ENCODE results near the gene STK24.

The STK24 gene

DNA sequence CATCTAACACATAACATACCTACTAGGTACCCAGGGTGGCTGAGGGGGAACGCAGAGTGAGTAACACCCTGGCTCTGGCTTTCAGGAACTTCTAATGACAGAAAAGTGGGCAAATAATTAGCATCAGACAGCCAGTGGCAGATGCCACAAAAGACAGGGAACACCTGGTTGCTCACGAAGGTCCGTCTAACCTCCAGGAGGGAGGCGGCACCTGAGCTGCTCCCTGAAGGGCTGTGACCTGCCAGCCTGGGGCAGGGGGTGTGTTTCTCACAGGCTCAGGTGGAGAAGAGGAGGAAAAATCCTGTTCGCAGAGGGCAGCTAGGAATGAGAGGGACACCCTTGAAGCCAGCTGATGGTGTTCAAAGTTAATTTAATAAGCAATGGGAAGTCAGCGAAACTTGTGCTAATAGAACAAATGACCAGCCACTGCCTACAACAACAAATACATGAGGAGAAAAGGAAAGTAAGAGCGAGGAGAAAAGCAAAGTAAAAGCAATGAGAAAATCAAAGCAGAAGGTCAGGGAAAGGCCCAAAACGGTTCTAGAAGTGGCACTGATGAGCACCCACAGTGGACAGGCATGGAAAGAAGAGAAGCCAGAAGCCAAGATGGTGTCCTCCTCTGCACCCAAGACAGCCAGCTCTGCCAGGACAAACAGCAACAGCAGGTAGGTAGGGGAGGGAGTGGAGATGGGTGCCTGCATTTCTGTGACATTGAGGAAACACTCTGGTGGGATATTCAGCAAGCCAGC is 87.3 kb downstream of the STK24 start:
- DNase-seq (ENCODE audit: low read depth), result no peak

- DNase-seq (ENCODE audit: low read depth), result no peak
These were observed 88.2 kb downstream of the STK24 start for GRCh38 chr13:98488736-98489135.

- DNase-seq (ENCODE audit: low read depth), result no peak
These were observed 89.4 kb downstream of the STK24 start for GRCh38 chr13:98487522-98487921.

DNA sequence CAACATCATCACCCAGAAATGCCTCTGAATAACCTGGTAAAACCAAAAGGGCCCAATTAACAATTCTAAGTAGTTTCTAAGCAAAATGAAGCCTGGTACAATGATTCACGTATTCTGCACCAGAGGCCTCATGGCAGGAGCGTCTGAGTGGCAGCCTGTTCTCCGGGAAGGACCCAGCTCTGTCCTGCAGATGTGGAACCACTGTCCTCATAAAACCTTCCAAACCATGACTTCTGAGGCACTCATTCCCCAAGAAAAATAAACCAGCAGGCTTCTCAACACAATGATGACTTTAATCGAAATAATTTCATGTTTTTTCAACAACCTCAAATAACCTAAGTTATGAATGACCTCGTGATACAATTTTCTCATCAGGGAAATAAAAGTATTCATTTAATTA is 89.9 kb downstream of the STK24 start:
- DNase-seq (ENCODE audit: low read depth), result no peak

DNA sequence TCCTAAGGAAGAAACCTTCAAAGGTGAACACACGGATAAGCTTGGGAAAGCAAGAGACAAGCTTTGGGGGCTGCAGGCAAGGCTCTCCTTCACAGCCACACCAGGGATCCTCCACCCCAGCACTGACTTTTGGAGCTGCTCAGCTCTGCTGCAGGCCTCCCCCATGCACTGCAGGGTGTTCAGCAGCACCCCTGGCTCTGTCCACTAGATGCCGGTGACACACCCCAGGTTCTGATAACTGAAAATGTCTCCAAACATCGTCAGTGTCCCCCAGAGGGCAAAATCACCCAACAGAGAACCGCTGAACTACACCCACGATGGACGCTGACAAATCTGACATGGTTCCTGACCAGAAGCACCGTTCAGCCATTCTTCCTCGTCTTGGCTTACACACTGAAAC is 90.5 kb downstream of the STK24 start:
- no peak for DNase-seq (ENCODE audit: low read depth)

- no peak for DNase-seq (ENCODE audit: low read depth)
These were observed 91.3 kb downstream of the STK24 start for GRCh38 chr13:98485561-98485960.

DNA sequence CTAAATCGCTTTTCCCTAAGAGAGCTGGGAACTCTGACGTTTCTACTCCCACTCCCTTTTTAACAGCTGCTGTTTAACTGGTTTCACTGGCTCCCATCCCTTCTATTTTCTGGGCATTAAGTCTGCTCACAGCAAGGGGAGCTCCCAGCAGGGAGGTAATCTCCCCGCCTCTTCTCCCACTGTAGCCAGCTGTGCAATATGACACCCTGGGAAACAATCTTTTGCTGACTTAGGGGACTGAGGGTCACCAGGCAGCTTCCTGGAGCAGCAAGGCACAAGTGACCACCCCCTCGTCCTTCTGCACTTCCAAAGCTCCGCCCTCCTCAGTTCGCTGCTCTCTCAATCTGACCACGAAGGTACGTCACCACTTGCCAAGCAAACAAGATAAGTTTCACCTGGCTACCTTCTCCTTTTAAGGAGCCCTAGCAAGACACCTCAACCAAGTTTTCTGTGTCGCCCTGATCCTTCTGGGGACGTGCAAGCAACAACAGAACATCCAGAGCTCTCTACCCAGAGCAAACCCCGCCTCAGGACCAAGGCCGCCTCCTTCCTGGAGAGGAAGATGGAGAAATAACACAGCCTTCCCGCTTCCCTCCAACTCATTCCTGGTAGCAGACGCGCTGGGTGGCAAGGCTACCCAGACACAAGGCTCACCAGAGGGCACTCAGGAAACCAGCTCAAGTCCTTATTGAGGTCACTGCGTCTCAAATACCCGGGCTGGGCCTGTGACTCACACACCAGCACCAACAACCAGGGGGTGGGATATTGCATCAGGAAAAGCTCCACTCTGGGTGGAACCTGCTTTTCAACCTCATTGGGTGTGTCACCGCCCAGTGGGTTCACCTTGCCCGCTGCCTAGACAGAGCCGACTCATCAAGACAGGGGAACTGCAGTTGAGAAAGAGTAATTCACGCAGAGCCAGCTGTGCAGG is 92.4 kb downstream of the STK24 start:
- peak; percentile 39 for DNase-seq (ENCODE audit: low read depth)

- no peak for DNase-seq (ENCODE audit: low read depth)
These were observed 93.2 kb downstream of the STK24 start for GRCh38 chr13:98483601-98484288.

- no peak for DNase-seq (ENCODE audit: low read depth)
These were observed 94.1 kb downstream of the STK24 start for GRCh38 chr13:98482476-98483444.

DNA sequence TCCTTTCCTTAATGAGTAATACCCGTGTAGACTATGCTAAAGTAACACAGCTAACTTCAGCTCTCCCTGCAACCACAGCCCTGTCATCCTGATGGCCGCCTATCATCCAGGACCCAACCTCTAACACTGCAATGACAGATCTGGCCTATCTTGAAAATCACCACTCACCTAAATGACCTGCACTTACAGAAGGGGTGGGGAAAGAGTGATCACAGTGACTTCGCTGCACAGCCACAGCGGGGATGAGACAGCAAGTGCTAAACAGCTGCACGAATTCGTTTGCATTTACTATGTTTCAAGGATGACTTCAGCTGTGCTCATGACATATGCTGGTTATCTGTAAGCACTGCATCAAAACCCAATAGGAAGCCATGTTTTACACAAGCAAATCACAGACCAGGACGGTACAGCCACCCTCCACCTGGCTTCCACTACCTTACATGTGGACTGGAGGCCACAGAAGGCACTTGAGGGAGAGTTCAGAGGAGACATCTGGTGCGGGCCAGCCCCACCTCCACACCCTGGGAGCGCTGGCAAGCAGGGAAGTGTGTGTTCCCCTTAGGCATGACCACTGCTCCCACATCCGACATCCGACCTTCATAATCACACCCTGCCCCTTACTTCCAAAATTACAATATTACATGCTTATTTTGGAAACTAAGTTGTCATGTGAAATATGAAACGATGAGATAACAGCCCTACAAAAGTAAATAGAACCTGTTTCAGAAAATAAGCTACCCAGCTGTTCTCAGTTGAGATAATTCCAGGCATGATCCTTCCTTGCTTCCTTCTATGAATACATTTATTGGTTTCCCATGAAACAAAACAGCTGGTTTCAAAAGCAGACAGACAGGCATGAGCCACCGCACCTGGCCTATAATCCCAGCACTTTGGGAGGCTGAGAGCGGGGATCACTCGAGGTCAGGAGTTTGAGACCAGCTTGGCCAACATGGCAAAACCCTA is 95.7 kb downstream of the STK24 start:
- no peak for DNase-seq (ENCODE audit: low read depth)

GRCh38 chr13:98479496-98480003 is 97.4 kb downstream of the STK24 start:
- no peak for DNase-seq (ENCODE audit: low read depth)

DNA sequence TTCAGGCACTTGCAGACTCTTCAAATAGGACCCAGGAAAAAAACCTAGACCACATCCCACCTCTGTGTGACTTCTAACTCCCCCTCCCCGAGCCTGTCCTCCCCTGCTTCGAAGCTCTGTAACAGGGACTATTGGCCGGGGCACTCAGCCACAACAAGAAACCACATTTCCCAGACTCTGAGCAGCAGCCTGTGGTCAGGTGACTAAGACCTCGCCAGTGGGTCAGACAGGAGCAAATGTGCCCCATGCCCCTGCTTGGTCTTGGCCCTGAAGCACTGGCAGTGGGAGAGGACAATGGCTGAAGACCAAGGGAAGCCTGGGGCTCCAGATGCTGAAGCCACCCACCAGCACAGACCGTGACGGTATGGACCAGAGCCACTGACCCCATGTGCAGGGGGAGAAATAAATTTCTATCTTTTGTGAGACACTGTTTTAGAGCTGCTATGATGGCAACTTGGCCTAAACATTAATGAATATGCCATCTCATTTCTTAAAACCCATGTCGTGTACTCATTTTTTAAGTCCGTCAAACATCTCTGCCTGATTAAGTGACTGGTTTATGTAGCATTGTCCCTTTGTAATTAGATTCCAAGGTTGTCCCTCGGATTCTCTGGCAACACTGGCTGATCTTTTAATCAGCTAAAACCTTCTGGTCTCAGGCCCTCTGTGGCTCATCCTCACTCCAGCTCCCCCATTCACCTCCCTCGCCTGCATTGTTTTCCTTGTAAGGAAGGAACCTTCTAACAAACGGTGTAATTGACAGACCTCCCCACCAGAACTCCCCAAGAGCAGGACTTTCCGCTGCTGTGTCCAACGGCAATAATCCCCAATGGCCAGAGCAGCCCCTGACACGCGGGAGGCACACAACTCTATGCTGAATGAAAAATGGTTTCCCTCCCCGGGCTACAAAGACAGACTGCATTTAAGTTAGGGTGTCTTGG is 98.4 kb downstream of the STK24 start:
- no peak for DNase-seq (ENCODE audit: low read depth)

DNA sequence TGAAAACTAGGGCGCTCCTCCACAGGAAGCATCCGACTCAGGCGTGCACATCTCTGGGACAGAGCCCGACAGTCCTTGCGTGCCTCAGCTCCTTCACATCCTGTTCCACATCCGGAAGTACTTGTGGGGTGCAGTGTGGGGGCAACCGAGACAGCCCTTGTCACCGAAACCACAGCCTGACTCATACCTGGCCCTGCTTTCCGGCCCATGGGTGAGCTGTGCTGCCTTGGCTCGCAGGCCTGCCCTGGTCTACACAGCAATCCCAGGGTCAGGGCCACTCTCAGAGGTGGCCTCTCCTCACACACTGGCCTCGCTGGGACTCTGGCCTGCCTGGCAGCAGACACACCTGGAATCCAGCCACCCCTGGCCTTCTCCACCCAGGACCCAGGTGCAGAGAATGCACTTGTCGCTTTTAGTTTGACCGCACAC is 100.4 kb downstream of the STK24 start:
- DNase-seq (ENCODE audit: low read depth), result peak; percentile 73

GRCh38 chr13:98476106-98476505 is 100.8 kb downstream of the STK24 start:
- no peak for DNase-seq (ENCODE audit: low read depth)

- no peak for DNase-seq (ENCODE audit: low read depth)
These were observed 101.4 kb downstream of the STK24 start for GRCh38 chr13:98475522-98475921.

GRCh38 chr13:98474761-98475160 is 102.1 kb downstream of the STK24 start:
- no peak for DNase-seq (ENCODE audit: low read depth)

GRCh38 chr13:98474292-98474691 is 102.6 kb downstream of the STK24 start:
- DNase-seq (ENCODE audit: low read depth), result no peak

DNA sequence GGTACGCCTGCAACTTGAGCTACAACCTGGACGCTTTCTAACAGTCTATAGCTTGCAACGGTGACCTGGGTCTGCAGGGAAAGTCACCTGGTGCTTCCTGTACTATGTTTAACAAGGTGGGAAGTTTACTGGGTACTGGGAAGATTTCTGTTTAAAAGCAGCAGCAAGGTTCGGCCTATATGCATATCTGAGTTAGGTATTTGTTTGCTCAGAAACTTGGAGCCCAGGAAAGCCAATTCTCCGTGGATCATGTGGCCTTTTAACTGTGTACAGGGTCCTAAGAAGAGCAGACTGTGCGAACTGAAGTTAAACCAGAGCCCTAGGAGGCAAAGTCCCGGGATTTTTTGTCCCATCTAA is 103.1 kb downstream of the STK24 start:
- no peak for DNase-seq (ENCODE audit: low read depth)
